VCaP (cell line): ENCODE measurements around the gene MTAP.

Experiments used
- H3K27ac ChIP-seq: fragments of 450-650 bp; 2 replicates; pipeline ENCODE4 v1.5.1; 2017
- TF ChIP-seq, protein P1 (sequence below): fragments of 450-650 bp; conservative IDR thresholded peaks from 2 replicates; pipeline ENCODE4 v1.5.1; 2017; ENCODE audit warnings: mild to moderate bottlenecking, moderate library complexity

The MTAP gene

DNA sequence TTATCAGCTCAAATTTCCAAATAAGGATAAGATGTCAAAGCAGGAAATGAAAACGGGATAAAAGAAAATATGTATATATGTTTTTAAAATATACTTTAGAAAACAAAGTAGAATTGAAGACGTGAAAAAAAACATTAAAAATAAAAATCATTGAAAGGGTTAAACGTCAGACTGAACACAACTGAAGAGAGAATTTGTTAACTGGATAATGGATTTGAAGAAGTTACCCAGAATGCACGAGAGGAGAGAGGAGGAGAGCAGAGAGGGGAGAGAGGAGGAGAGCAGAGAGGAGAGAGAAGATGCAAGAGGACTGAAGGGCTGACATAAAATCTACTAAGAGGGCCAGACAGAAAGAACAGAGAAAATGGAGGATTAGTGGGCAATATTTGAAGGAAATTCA is 103.8 kb downstream of the MTAP start:
- H3K27ac ChIP-seq = no peak overlapping the region
- TF ChIP-seq, protein P1, sequence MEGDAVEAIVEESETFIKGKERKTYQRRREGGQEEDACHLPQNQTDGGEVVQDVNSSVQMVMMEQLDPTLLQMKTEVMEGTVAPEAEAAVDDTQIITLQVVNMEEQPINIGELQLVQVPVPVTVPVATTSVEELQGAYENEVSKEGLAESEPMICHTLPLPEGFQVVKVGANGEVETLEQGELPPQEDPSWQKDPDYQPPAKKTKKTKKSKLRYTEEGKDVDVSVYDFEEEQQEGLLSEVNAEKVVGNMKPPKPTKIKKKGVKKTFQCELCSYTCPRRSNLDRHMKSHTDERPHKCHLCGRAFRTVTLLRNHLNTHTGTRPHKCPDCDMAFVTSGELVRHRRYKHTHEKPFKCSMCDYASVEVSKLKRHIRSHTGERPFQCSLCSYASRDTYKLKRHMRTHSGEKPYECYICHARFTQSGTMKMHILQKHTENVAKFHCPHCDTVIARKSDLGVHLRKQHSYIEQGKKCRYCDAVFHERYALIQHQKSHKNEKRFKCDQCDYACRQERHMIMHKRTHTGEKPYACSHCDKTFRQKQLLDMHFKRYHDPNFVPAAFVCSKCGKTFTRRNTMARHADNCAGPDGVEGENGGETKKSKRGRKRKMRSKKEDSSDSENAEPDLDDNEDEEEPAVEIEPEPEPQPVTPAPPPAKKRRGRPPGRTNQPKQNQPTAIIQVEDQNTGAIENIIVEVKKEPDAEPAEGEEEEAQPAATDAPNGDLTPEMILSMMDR = no peak

DNA sequence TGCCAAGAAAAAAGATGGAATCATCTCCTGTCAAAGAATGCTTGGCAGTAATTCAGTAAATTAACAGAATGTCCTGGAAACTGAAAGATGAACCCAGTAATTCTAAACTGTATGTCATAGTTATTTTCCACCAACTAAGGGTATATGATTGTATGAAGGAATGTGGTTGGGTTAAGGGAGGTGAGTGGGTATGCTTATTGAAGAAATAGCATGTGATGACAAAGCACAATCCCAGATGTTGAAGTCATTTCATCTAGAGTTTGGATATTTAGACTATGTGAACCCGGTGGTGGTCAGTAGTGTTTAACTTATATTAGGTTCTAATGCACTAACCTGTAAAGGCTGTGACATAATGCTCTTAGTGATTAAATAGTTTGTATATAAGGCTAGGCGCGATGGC is 104.4 kb downstream of the MTAP start:
- no peak overlapping the region for H3K27ac ChIP-seq
- TF ChIP-seq, protein P1 = no peak

DNA sequence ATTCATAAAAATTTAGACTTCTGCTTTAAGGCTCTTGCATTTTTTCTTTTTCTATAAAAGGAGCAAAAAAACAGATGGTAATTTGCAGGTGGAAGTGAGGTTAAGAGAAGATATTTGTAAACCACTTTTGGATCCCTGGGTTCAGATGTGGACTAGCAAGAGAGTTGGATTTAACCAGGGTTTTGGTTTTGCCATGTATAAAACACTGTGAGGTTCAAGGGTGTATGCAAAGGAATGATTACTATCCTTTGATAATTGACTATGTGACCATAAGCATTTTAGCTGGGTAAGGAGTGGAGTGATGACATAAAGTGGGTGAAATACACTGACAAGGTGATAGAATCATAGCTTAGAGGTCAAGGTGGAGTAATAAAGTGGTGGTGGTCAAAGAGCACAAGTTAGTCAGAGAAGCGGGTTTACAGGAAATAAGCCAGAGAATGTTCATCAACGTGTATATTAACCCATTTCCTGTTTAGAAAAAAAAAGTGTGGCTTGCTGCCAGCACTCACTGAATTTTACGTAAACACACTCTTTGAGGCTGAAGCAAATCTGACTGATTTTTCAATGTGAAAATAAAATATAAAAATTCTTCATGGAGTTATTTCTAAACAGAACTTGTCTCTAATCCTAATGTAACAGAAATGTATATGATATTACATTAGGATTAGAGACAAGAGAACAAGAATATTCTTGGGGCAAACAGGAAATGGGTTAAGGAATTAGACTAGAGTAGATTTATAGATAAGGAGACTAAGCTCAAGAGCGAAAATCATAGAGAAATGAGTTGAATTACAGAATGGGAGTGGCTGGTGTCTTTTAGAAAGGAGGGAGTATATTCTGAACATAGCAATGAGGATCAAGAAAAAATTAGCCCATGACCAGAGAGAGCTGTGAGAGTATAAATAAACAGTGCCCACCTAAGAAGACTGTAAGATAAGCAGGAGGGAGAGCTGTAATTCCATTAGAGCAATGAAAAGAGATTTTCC is 117.2 kb downstream of the MTAP start:
- H3K27ac ChIP-seq = no peak overlapping the region
- TF ChIP-seq, protein P1 = no peak

DNA sequence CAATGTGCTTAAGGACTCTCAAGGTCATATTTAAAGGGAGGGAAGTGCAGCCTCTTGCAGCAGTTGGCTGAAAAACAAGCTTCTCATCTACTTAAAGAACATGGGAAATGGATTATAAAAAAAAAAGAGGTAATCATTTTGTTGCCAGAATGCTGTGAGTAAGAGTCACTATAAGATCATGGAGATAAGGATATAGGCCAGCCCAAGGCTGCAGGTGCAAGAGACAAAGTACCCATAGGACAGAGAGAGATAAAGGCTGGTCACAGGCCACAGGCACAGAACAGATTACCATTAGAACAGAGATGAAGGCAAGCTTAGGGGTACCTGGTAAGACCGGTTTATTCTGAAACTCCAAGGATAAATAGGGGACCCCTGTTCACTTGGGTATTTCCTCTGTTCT is 121.3 kb downstream of the MTAP start:
- TF ChIP-seq, protein P1 = no peak
- no peak overlapping the region for H3K27ac ChIP-seq

DNA sequence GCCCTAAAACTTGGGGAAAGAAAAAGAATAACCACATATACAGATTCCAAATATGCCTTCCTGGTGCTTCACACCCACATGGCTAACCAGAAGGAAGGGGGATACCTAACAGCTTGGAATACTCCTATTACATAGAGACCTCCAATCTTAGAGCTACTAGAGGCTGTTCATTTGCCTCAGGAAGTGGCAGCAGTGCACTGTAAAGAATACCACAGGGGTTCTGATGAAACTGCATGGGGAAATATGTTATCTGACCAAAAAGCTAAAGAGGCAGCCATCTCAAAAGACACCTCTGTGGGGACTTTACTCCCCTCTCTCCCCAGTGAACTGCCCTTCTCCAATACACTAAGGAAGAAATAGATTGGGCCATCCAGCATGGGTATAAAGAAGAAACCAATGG is 125.3 kb downstream of the MTAP start:
- no peak overlapping the region for H3K27ac ChIP-seq
- TF ChIP-seq, protein P1 = no peak

DNA sequence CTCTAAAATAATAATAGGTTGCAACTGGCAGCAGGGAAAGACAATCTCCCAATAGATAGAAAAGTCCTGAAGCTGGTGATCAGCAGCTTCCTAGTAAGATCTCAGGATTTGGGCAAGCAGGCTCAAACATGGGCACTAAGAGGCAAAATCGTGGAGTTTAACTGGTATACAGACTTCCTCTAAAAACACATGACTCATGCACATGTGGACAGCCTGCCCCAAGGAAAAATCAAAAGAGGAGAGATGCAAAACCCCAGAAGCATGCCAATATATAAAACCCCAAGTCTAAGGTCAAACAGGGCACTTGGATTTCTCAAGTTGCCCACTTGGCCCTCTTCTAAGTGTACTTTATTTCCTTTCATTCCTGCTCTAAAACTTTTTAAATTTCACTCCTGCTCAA is 129.0 kb downstream of the MTAP start:
- TF ChIP-seq, protein P1 = no peak
- H3K27ac ChIP-seq = no peak overlapping the region

DNA sequence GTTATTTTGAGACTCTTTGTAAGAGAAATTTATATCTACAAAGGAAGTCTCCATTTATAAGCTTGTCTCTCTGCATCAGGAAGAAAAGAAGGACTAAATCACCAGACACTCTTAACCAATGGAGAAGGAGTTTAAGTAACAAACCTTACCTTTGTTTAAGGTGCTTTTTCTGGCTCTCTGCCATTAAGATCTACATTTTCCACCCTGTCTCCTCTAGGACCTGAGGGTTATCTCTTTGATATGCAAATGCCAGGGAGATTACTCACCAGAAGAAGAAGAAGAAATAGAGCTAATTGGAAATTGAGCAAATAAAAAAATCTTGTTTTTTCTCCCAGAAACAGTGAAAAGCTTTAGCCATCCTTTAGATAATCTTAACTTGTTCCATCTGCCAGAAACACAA is 130.8 kb downstream of the MTAP start:
- H3K27ac ChIP-seq = no peak overlapping the region
- TF ChIP-seq, protein P1 = no peak
